Endothelial cell of umbilical vein (primary cell): ENCODE measurements around the gene CSGALNACT2. TPM values are rescaled to one million over a fixed set of nuclear protein-coding genes. Genes with fewer than 3 reads are reported as not detected.

Experiments used
- BruUV-seq: library from RNA; stranded (reverse); fragments of 400-500 nt; replicated peaks from 2 replicates; lab custom pipeline; 2021; lab: Mats Ljungman, UMichigan
- CTCF ChIA-PET: fragments of 300-600, 350-600 bp; sonication (Branson Sonifier 250); formaldehyde crosslinking; loops from one replicate; lab custom pipeline; 2021; ENCODE audit warnings: antibody characterized with exemption, inconsistent platforms; lab: Charles Lee
- POLR2A ChIA-PET: fragments of 300-600, 350-600 bp; sonication (Branson Sonifier 250); formaldehyde crosslinking; loops from one replicate; lab custom pipeline; 2021; ENCODE audit warnings: antibody characterized with exemption, inconsistent platforms; lab: Charles Lee
- DNase-seq: peaks from one replicate; pipeline ENCODE4 v3.0.0-alpha.2; 2011; ENCODE audit warnings: low read depth, low spot score
- FAIRE-seq: peaks from 2 replicates; lab custom pipeline; 2011; peaks lifted over from hg19 to GRCh38; lab: Jason Lieb, UNC
- H2AFZ ChIP-seq: 2 replicates; pipeline ENCODE4 v1.6.0; 2012; ENCODE audit warnings: low read depth, low read length, control low read depth, inconsistent platforms
- H3K27ac ChIP-seq: 2 replicates; pipeline ENCODE4 v1.5.1; 2011; ENCODE audit warnings: low read depth, mild to moderate bottlenecking, control low read depth, low read length, moderate library complexity; ENCODE audit not compliant: insufficient read depth
- H3K27me3 ChIP-seq, 2 experiments: 2 replicates each; pipeline versions ENCODE4 v1.6.0 to v1.6.1; 2011; ENCODE audit warnings: low read length in 2 of 2, mixed read lengths in 1 of 2; ENCODE audit not compliant: control insufficient read depth in 2 of 2, insufficient read depth in 2 of 2
- H3K36me3 ChIP-seq, 2 experiments: 2 replicates in 1 of 2; 3 replicates in 1 of 2; pipeline ENCODE4 v1.5.1; 2011; ENCODE audit warnings: low read length in 2 of 2, mild to moderate bottlenecking in 1 of 2, moderate library complexity in 1 of 2; ENCODE audit not compliant: control insufficient read depth in 2 of 2, insufficient read depth in 2 of 2; ENCODE audit errors: extremely low read depth in 1 of 2
- H3K4me1 ChIP-seq: 3 replicates; pipeline ENCODE4 v1.5.1; 2011; ENCODE audit warnings: mild to moderate bottlenecking, low read length; ENCODE audit not compliant: control insufficient read depth, insufficient read depth; ENCODE audit errors: extremely low read depth
- H3K4me2 ChIP-seq: 2 replicates; pipeline ENCODE4 v1.6.1; 2011; ENCODE audit warnings: low read length, control low read depth, mixed read lengths; ENCODE audit not compliant: insufficient read depth
- H3K4me3 ChIP-seq, 3 experiments: fragments of 200-600 bp in 1 of 3; sonication (generic), shearing (Covaris generic) in 1 of 3; replicated peaks in 1 of 3; 2 replicates each; pipeline ENCODE4 v1.5.1; 2011 to 2016; ENCODE audit warnings: control low read depth in 3 of 3, low read length in 3 of 3, mild to moderate bottlenecking in 2 of 3, inconsistent platforms in 1 of 3, low read depth in 1 of 3, moderate library complexity in 1 of 3; ENCODE audit not compliant: insufficient read depth in 1 of 3
- H3K79me2 ChIP-seq: 2 replicates; pipeline ENCODE4 v1.6.0; 2012; ENCODE audit warnings: low read length, inconsistent platforms; ENCODE audit not compliant: control insufficient read depth, insufficient read depth
- H3K9ac ChIP-seq: replicated peaks from 2 replicates; pipeline ENCODE3; 2011; ENCODE audit warnings: low read length, control low read depth; ENCODE audit not compliant: insufficient read depth; ENCODE audit errors: extremely low read depth
- H3K9me1 ChIP-seq: replicated peaks from 3 replicates; pipeline ENCODE4 v1.6.0; 2011; ENCODE audit warnings: mild to moderate bottlenecking, low read length; ENCODE audit not compliant: control insufficient read depth, insufficient read depth; ENCODE audit errors: extremely low read depth
- H3K9me3 ChIP-seq: replicated peaks from 2 replicates; pipeline ENCODE4 v1.5.1; 2012; ENCODE audit warnings: low read length, inconsistent platforms; ENCODE audit not compliant: control insufficient read depth, insufficient read depth
- H4K20me1 ChIP-seq: replicated peaks from 2 replicates; pipeline ENCODE3; 2011; ENCODE audit warnings: mild to moderate bottlenecking, low read length; ENCODE audit not compliant: control insufficient read depth, insufficient read depth; ENCODE audit errors: extremely low read depth
- CTCF ChIP-seq, 2 donors: IDR thresholded peaks; 1 replicate in 1 of 2; 2 replicates in 1 of 2; pipeline ENCODE4 v1.5.1; 2011; ENCODE audit warnings: low read length in 2 of 2, mild to moderate bottlenecking in 2 of 2, moderate library complexity in 2 of 2, control low read depth in 1 of 2, inconsistent platforms in 1 of 2, low read depth in 1 of 2; ENCODE audit not compliant: insufficient read depth in 1 of 2; ENCODE audit errors: extremely low read depth in 1 of 2
- EZH2 ChIP-seq: IDR thresholded peaks from 2 replicates; pipeline ENCODE4 v1.6.1; 2012; ENCODE audit warnings: borderline replicate concordance, low read depth, mild to moderate bottlenecking, moderate library complexity, low read length, inconsistent platforms; ENCODE audit not compliant: severe bottlenecking
- FOS ChIP-seq: IDR thresholded peaks from 2 replicates; pipeline ENCODE4 v1.6.1; 2011; ENCODE audit warnings: mild to moderate bottlenecking, low read length, moderate library complexity, borderline replicate concordance; ENCODE audit not compliant: insufficient read depth
- GATA2 ChIP-seq: IDR thresholded peaks from 2 replicates; pipeline ENCODE4 v1.7.0; 2011; ENCODE audit warnings: low read depth, mild to moderate bottlenecking, moderate library complexity, mixed read lengths, low read length; ENCODE audit not compliant: insufficient read length, insufficient read depth
- JUN ChIP-seq: IDR thresholded peaks from 2 replicates; pipeline ENCODE4 v1.6.1; 2011; ENCODE audit warnings: borderline replicate concordance, low read depth; ENCODE audit not compliant: insufficient read length, insufficient read depth
- MAX ChIP-seq: IDR thresholded peaks from 2 replicates; pipeline ENCODE4 v1.6.1; 2011; ENCODE audit not compliant: insufficient read depth, insufficient read length
- MYC ChIP-seq: IDR thresholded peaks from one replicate; pipeline ENCODE4 v1.6.1; 2011; ENCODE audit warnings: mild to moderate bottlenecking, low read depth, low read length
- POLR2A ChIP-seq: IDR thresholded peaks from 2 replicates; pipeline ENCODE4 v1.6.1; 2012; ENCODE audit warnings: low read depth, mild to moderate bottlenecking, control low read depth, low read length
- POLR2AphosphoS5 ChIP-seq: IDR thresholded peaks from 2 replicates; pipeline ENCODE4 v1.6.1; 2012; ENCODE audit warnings: low read depth, mild to moderate bottlenecking, control low read depth, low read length, moderate library complexity; ENCODE audit not compliant: insufficient read depth
- dilution Hi-C: fragments of 300-500 bp; cut with MboI; formaldehyde crosslinking; loops from one replicate; pipeline ENCODE4 v1.15.0; 2019; ENCODE audit warnings: low sequenced_read_pairs; ENCODE audit not compliant: extremely low pct_ligation_motif_present
- intact Hi-C: fragments of 100-400 bp; cut with micrococcal nuclease; formaldehyde crosslinking; loops from one replicate; pipeline ENCODE4 v1.10.0; 2022
- polyA plus RNA-seq, 4 experiments: library from polyadenylated mRNA; depleted of rRNA in 3 of 4; stranded (reverse) in 3 of 4; unstranded in 1 of 4; fragments of >200 nt; gene quantifications; 2 replicates each; pipeline versions ENCODE4 v1.2.1 to v1.2.3, GENCODE V29; 2011 to 2012; ENCODE audit warnings: missing spikeins in 1 of 4
- total RNA-seq: library from RNA; stranded (reverse); gene quantifications from 2 replicates; pipeline ENCODE4 v1.2.3, GENCODE V29; 2021

CSGALNACT2 gene
- total and polyA plus RNA-seq, 2 donors (not counting 3 experiments of a cell fraction or from before 2014, with no cell fraction given) = 9.7 to 17.7 TPM

GRCh38 chr10:43227911-43228782 lies 89.9 kb downstream of the CSGALNACT2 start:
- Histone ChIP-seq H3K36me3 (no peaks in the 10 kb centered on the region), H3K9ac (no peak overlapping the region), H3K9me3 (no peaks in the 10 kb centered on the region), H2AFZ (no peak overlapping the region), H3K79me2 (no peaks in the 10 kb centered on the region), H3K27ac (no peak overlapping the region), H3K4me3 (no peak overlapping the region), H4K20me1 (no peaks in the 10 kb centered on the region), H3K4me2 (no peak overlapping the region), H3K27me3 (peaks cover 23 to 26% of the 10 kb centered on the region in 2 experiments), H3K9me1 (no peaks in the 10 kb centered on the region), H3K4me1 (no peaks in the 10 kb centered on the region)
- no TSS peak for BruUV-seq
- dilution Hi-C loops = no loop called here
- CTCF ChIA-PET = no interaction called here
- DNase-seq (no peak), FAIRE-seq (no peak)
- intact Hi-C loops = no loop called here
- POLR2A ChIA-PET = no interaction called here
- TF ChIP-seq POLR2A (no peak), CTCF (IDR thresholded peaks at IDR 0.05; ENCODE audit: extremely low read depth in 1 of 2, insufficient read depth in 1 of 2, low read depth in 1 of 2, low read length in 2 of 2) (no peak), EZH2 (no peak), FOS (no peak), MYC (no peak), MAX (no peak), GATA2 (no peak), POLR2AphosphoS5 (no peak), JUN (no peak)
